Endothelial cell of umbilical vein (primary cell): ENCODE measurements around the gene CCSAP. TPM values are rescaled to one million over a fixed set of nuclear protein-coding genes. Genes with fewer than 3 reads are reported as not detected.

Source experiments
- BruUV-seq: library from RNA; stranded (reverse); fragments of 400-500 nt; replicated peaks from 2 replicates; lab custom pipeline; 2021; lab: Mats Ljungman, UMichigan
- CTCF ChIA-PET: fragments of 300-600, 350-600 bp; sonication (Branson Sonifier 250); formaldehyde crosslinking; loops from one replicate; lab custom pipeline; 2021; ENCODE audit warnings: antibody characterized with exemption, inconsistent platforms; lab: Charles Lee
- POLR2A ChIA-PET: fragments of 300-600, 350-600 bp; sonication (Branson Sonifier 250); formaldehyde crosslinking; loops from one replicate; lab custom pipeline; 2021; ENCODE audit warnings: antibody characterized with exemption, inconsistent platforms; lab: Charles Lee
- DNase-seq: peaks from one replicate; pipeline ENCODE4 v3.0.0-alpha.2; 2011; ENCODE audit warnings: low read depth, low spot score
- FAIRE-seq: peaks from 2 replicates; lab custom pipeline; 2011; peaks lifted over from hg19 to GRCh38; lab: Jason Lieb, UNC
- H2AFZ ChIP-seq: 2 replicates; pipeline ENCODE4 v1.6.0; 2012; ENCODE audit warnings: low read depth, low read length, control low read depth, inconsistent platforms
- H3K27ac ChIP-seq: 2 replicates; pipeline ENCODE4 v1.5.1; 2011; ENCODE audit warnings: low read depth, mild to moderate bottlenecking, control low read depth, low read length, moderate library complexity; ENCODE audit not compliant: insufficient read depth
- H3K27me3 ChIP-seq, 2 experiments: 2 replicates each; pipeline versions ENCODE4 v1.6.0 to v1.6.1; 2011; ENCODE audit warnings: low read length in 2 of 2, mixed read lengths in 1 of 2; ENCODE audit not compliant: control insufficient read depth in 2 of 2, insufficient read depth in 2 of 2
- H3K36me3 ChIP-seq, 2 experiments: 2 replicates in 1 of 2; 3 replicates in 1 of 2; pipeline ENCODE4 v1.5.1; 2011; ENCODE audit warnings: low read length in 2 of 2, mild to moderate bottlenecking in 1 of 2, moderate library complexity in 1 of 2; ENCODE audit not compliant: control insufficient read depth in 2 of 2, insufficient read depth in 2 of 2; ENCODE audit errors: extremely low read depth in 1 of 2
- H3K4me1 ChIP-seq: 3 replicates; pipeline ENCODE4 v1.5.1; 2011; ENCODE audit warnings: mild to moderate bottlenecking, low read length; ENCODE audit not compliant: control insufficient read depth, insufficient read depth; ENCODE audit errors: extremely low read depth
- H3K4me2 ChIP-seq: 2 replicates; pipeline ENCODE4 v1.6.1; 2011; ENCODE audit warnings: low read length, control low read depth, mixed read lengths; ENCODE audit not compliant: insufficient read depth
- H3K4me3 ChIP-seq, 3 experiments: fragments of 200-600 bp in 1 of 3; sonication (generic), shearing (Covaris generic) in 1 of 3; replicated peaks in 1 of 3; 2 replicates each; pipeline ENCODE4 v1.5.1; 2011 to 2016; ENCODE audit warnings: control low read depth in 3 of 3, low read length in 3 of 3, mild to moderate bottlenecking in 2 of 3, inconsistent platforms in 1 of 3, low read depth in 1 of 3, moderate library complexity in 1 of 3; ENCODE audit not compliant: insufficient read depth in 1 of 3
- H3K79me2 ChIP-seq: 2 replicates; pipeline ENCODE4 v1.6.0; 2012; ENCODE audit warnings: low read length, inconsistent platforms; ENCODE audit not compliant: control insufficient read depth, insufficient read depth
- H3K9ac ChIP-seq: replicated peaks from 2 replicates; pipeline ENCODE3; 2011; ENCODE audit warnings: low read length, control low read depth; ENCODE audit not compliant: insufficient read depth; ENCODE audit errors: extremely low read depth
- H3K9me1 ChIP-seq: replicated peaks from 3 replicates; pipeline ENCODE4 v1.6.0; 2011; ENCODE audit warnings: mild to moderate bottlenecking, low read length; ENCODE audit not compliant: control insufficient read depth, insufficient read depth; ENCODE audit errors: extremely low read depth
- H3K9me3 ChIP-seq: replicated peaks from 2 replicates; pipeline ENCODE4 v1.5.1; 2012; ENCODE audit warnings: low read length, inconsistent platforms; ENCODE audit not compliant: control insufficient read depth, insufficient read depth
- H4K20me1 ChIP-seq: replicated peaks from 2 replicates; pipeline ENCODE3; 2011; ENCODE audit warnings: mild to moderate bottlenecking, low read length; ENCODE audit not compliant: control insufficient read depth, insufficient read depth; ENCODE audit errors: extremely low read depth
- EZH2 ChIP-seq: IDR thresholded peaks from 2 replicates; pipeline ENCODE4 v1.6.1; 2012; ENCODE audit warnings: borderline replicate concordance, low read depth, mild to moderate bottlenecking, moderate library complexity, low read length, inconsistent platforms; ENCODE audit not compliant: severe bottlenecking
- FOS ChIP-seq: IDR thresholded peaks from 2 replicates; pipeline ENCODE4 v1.6.1; 2011; ENCODE audit warnings: mild to moderate bottlenecking, low read length, moderate library complexity, borderline replicate concordance; ENCODE audit not compliant: insufficient read depth
- GATA2 ChIP-seq: IDR thresholded peaks from 2 replicates; pipeline ENCODE4 v1.7.0; 2011; ENCODE audit warnings: low read depth, mild to moderate bottlenecking, moderate library complexity, mixed read lengths, low read length; ENCODE audit not compliant: insufficient read length, insufficient read depth
- JUN ChIP-seq: IDR thresholded peaks from 2 replicates; pipeline ENCODE4 v1.6.1; 2011; ENCODE audit warnings: borderline replicate concordance, low read depth; ENCODE audit not compliant: insufficient read length, insufficient read depth
- MYC ChIP-seq: IDR thresholded peaks from one replicate; pipeline ENCODE4 v1.6.1; 2011; ENCODE audit warnings: mild to moderate bottlenecking, low read depth, low read length
- POLR2A ChIP-seq: IDR thresholded peaks from 2 replicates; pipeline ENCODE4 v1.6.1; 2012; ENCODE audit warnings: low read depth, mild to moderate bottlenecking, control low read depth, low read length
- POLR2AphosphoS5 ChIP-seq: IDR thresholded peaks from 2 replicates; pipeline ENCODE4 v1.6.1; 2012; ENCODE audit warnings: low read depth, mild to moderate bottlenecking, control low read depth, low read length, moderate library complexity; ENCODE audit not compliant: insufficient read depth
- dilution Hi-C: fragments of 300-500 bp; cut with MboI; formaldehyde crosslinking; loops from one replicate; pipeline ENCODE4 v1.15.0; 2019; ENCODE audit warnings: low sequenced_read_pairs; ENCODE audit not compliant: extremely low pct_ligation_motif_present
- intact Hi-C: fragments of 100-400 bp; cut with micrococcal nuclease; formaldehyde crosslinking; loops from one replicate; pipeline ENCODE4 v1.10.0; 2022
- polyA plus RNA-seq, 4 experiments: library from polyadenylated mRNA; depleted of rRNA in 3 of 4; stranded (reverse) in 3 of 4; unstranded in 1 of 4; fragments of >200 nt; gene quantifications; 2 replicates each; pipeline versions ENCODE4 v1.2.1 to v1.2.3, GENCODE V29; 2011 to 2012; ENCODE audit warnings: missing spikeins in 1 of 4
- total RNA-seq: library from RNA; stranded (reverse); gene quantifications from 2 replicates; pipeline ENCODE4 v1.2.3, GENCODE V29; 2021
- TF ChIP-seq, protein P1 (sequence below), 2 donors: IDR thresholded peaks; 1 replicate in 1 of 2; 2 replicates in 1 of 2; pipeline ENCODE4 v1.5.1; 2011; ENCODE audit warnings: low read length in 2 of 2, mild to moderate bottlenecking in 2 of 2, moderate library complexity in 2 of 2, control low read depth in 1 of 2, inconsistent platforms in 1 of 2, low read depth in 1 of 2; ENCODE audit not compliant: insufficient read depth in 1 of 2; ENCODE audit errors: extremely low read depth in 1 of 2
- TF ChIP-seq, protein P2 (sequence below): IDR thresholded peaks from 2 replicates; pipeline ENCODE4 v1.6.1; 2011; ENCODE audit not compliant: insufficient read depth, insufficient read length

Gene CCSAP
- total and polyA plus RNA-seq, 2 donors (not counting 3 experiments of a cell fraction or from before 2014, with no cell fraction given), result 1.3 to 5.7 TPM

DNA sequence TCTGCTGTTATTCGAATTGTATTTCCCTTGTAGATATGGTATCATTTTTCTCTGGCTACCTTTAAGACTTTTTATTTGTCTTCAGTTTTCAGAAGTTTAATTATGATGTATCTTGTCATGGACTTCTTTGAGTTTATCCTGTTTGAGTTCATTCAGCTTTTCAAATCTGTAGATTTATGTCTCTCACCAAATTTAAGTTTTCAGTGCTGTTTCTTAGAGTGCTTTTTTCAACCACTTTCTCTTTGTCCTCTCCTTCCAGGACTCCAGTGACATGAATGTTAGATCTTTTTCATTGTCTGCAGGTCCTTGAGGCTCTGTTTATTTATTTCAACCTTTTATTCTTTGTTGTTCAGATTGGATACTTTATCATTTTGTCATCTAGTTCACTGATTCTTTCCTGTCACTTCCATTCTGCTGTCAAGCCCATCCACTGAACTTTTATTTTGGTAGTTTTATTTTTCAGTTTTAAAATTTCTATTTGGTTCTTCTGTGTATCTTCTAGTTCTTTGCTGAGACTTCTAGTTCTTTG lies 60.5 kb downstream of the CCSAP start:
- Histone ChIP-seq H3K4me2 (no peak overlapping the region), H4K20me1 (peaks cover 7% of the 10 kb centered on the region), H3K27me3 (no peaks in the 10 kb centered on the region), H3K9me1 (no peaks in the 10 kb centered on the region), H3K36me3 (no peaks in the 10 kb centered on the region), H3K79me2 (peaks cover 76% of the 10 kb centered on the region), H3K9ac (no peak overlapping the region), H3K4me3 (no peak overlapping the region), H3K4me1 (peaks cover 16% of the 10 kb centered on the region), H3K27ac (no peak overlapping the region), H3K9me3 (no peaks in the 10 kb centered on the region), H2AFZ (no peak overlapping the region)
- DNase-seq (no peak), FAIRE-seq (no peak)
- CTCF ChIA-PET, result interaction anchor here (1.3 kb wide), 1 partner anchor 9 kb away, joined by 3 read pairs; no protein-coding TSS in a partner anchor
- BruUV-seq, result no TSS peak
- dilution Hi-C loops (no loop called here), intact Hi-C loops (no loop called here)
- POLR2A ChIA-PET, result no interaction called here
- TF ChIP-seq MYC, result no peak

DNA sequence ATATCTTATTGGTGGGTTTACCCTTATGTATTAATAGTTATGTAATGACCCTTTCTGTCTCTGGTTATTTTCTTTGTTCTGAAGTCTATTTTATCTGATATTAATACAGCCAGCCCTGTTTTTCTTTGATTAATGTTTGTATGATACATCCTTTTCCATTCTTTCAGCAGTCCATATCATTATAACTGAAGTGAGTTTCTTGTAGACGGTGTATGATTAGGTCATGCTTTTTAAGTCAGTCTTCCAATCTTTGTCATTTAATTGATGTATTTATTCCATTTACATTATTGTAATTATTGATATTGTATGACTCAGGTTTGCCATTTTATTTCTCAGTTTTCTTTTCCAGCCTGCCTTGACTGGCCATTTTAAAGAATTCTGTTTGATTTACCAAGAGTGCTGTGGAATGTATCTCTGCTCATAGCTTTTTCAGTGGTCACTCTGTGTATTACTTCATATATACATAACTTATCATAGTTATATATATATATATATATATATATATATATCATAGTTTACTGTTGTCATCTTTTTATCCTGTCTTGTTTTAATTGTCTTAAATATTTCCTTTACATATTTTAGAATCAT lies 61.4 kb downstream of the CCSAP start:
- no peaks in the 10 kb centered on the region for H3K36me3 ChIP-seq
- H3K9me1 ChIP-seq, result no peaks in the 10 kb centered on the region
- no peak overlapping the region for H3K9ac ChIP-seq
- no peaks in the 10 kb centered on the region for H3K9me3 ChIP-seq
- peaks cover 77% of the 10 kb centered on the region for H3K79me2 ChIP-seq
- intact Hi-C loops (no loop called here), dilution Hi-C loops (no loop called here)
- no peak overlapping the region for H3K4me2 ChIP-seq
- TF ChIP-seq POLR2A (no peak), EZH2 (no peak), POLR2AphosphoS5 (no peak), JUN (no peak), GATA2 (no peak), FOS (no peak), MYC (no peak)
- TF ChIP-seq, protein P1, sequence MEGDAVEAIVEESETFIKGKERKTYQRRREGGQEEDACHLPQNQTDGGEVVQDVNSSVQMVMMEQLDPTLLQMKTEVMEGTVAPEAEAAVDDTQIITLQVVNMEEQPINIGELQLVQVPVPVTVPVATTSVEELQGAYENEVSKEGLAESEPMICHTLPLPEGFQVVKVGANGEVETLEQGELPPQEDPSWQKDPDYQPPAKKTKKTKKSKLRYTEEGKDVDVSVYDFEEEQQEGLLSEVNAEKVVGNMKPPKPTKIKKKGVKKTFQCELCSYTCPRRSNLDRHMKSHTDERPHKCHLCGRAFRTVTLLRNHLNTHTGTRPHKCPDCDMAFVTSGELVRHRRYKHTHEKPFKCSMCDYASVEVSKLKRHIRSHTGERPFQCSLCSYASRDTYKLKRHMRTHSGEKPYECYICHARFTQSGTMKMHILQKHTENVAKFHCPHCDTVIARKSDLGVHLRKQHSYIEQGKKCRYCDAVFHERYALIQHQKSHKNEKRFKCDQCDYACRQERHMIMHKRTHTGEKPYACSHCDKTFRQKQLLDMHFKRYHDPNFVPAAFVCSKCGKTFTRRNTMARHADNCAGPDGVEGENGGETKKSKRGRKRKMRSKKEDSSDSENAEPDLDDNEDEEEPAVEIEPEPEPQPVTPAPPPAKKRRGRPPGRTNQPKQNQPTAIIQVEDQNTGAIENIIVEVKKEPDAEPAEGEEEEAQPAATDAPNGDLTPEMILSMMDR (IDR thresholded peaks at IDR 0.05; ENCODE audit: extremely low read depth in 1 of 2, insufficient read depth in 1 of 2, low read depth in 1 of 2, low read length in 2 of 2), result no peak
- TF ChIP-seq, protein P2, sequence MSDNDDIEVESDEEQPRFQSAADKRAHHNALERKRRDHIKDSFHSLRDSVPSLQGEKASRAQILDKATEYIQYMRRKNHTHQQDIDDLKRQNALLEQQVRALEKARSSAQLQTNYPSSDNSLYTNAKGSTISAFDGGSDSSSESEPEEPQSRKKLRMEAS, result no peak
- no peak overlapping the region for H2AFZ ChIP-seq
- H3K27me3 ChIP-seq, result no peaks in the 10 kb centered on the region
- H3K4me3 ChIP-seq, result no peak overlapping the region
- H3K27ac ChIP-seq, result no peak overlapping the region
- DNase-seq (no peak), FAIRE-seq (no peak)
- BruUV-seq, result no TSS peak
- H4K20me1 ChIP-seq, result peaks cover 7% of the 10 kb centered on the region
- ChIA-PET POLR2A (no interaction called here), CTCF (no interaction called here)
- peaks cover 16% of the 10 kb centered on the region for H3K4me1 ChIP-seq
